HepG2 (cell line): ENCODE measurements around the gene PSIP1. TPM values are rescaled to one million over a fixed set of nuclear protein-coding genes. Genes with fewer than 3 reads are reported as not detected.
A peak's percentile ranks its signal among the peaks of the same experiment; 100 is the strongest.

ENCODE experiments used
- EP300 ChIP-seq, 3 experiments: sonication (generic) in 1 of 3; formaldehyde crosslinking in 1 of 3; IDR thresholded peaks; 2 replicates each; pipeline versions ENCODE4 v1.5.1 to v1.6.1; 2011 to 2020; ENCODE audit warnings: low read depth in 2 of 3, low read length in 2 of 3, borderline replicate concordance in 1 of 3, improper control_type of control experiment in 1 of 3, mild to moderate bottlenecking in 1 of 3, missing genetic modification reagents in 1 of 3, moderate library complexity in 1 of 3
- ERF ChIP-seq: IDR thresholded peaks from 2 replicates; pipeline ENCODE4 v1.6.1; 2018; ENCODE audit warnings: missing biosample characterization, missing genetic modification reagents
- GPBP1L1 ChIP-seq: sonication (generic); formaldehyde crosslinking; IDR thresholded peaks from 2 replicates; pipeline ENCODE4 v1.5.0; 2020; ENCODE audit warnings: mild to moderate bottlenecking, missing genetic modification reagents
- HCFC1 ChIP-seq: fragments of 150-350 bp; IDR thresholded peaks from 2 replicates; pipeline ENCODE4 v1.6.1; 2014; ENCODE audit warnings: low read depth, low read length
- KDM5B ChIP-seq: sonication (generic); formaldehyde crosslinking; IDR thresholded peaks from 2 replicates; pipeline ENCODE4 v1.4.0; 2020; ENCODE audit warnings: missing genetic modification reagents, mild to moderate bottlenecking, borderline replicate concordance
- KDM6A ChIP-seq: IDR thresholded peaks from 2 replicates; pipeline ENCODE4 v1.6.1; 2016; ENCODE audit warnings: low read depth
- MIER3 ChIP-seq: IDR thresholded peaks from 2 replicates; pipeline ENCODE4 v1.6.1; 2016; ENCODE audit warnings: missing compliant biosample characterization, borderline replicate concordance
- NR2F6 ChIP-seq, 2 experiments: IDR thresholded peaks; 2 replicates each; pipeline ENCODE4 v1.6.1; 2016; ENCODE audit warnings: antibody characterized with exemption in 1 of 2, mild to moderate bottlenecking in 1 of 2
- PTBP1 ChIP-seq: fragments of 200-400 bp; formaldehyde crosslinking; IDR thresholded peaks from 2 replicates; pipeline ENCODE4 v1.6.1; 2018; ENCODE audit warnings: low read length, low read depth; ENCODE audit not compliant: poor library complexity, severe bottlenecking
- SOX13 ChIP-seq, 3 experiments: fragments of 450-650 bp in 1 of 3; sonication (generic) in 1 of 3; formaldehyde crosslinking in 1 of 3; IDR thresholded peaks in 2 of 3; conservative IDR thresholded peaks in 1 of 3; 2 replicates each; pipeline versions ENCODE4 v1.5.0 to v1.6.1; 2016 to 2020; ENCODE audit warnings: antibody characterized with exemption in 1 of 3, mild to moderate bottlenecking in 1 of 3, missing compliant biosample characterization in 1 of 3, missing genetic modification reagents in 1 of 3, moderate library complexity in 1 of 3
- SPEN ChIP-seq: sonication (generic); formaldehyde crosslinking; IDR thresholded peaks from 2 replicates; pipeline ENCODE4 v1.5.1; 2020; ENCODE audit warnings: low read depth, mild to moderate bottlenecking, missing genetic modification reagents
- TFDP1 ChIP-seq: IDR thresholded peaks from 2 replicates; pipeline ENCODE4 v1.6.1; 2016; ENCODE audit warnings: missing compliant biosample characterization, missing genetic modification reagents, borderline replicate concordance
- TFE3 ChIP-seq: IDR thresholded peaks from 2 replicates; pipeline ENCODE4 v1.6.1; 2016
- TOPORS ChIP-seq: sonication (generic); formaldehyde crosslinking; IDR thresholded peaks from 2 replicates; pipeline ENCODE4 v1.8.0; 2023; ENCODE audit warnings: mild to moderate bottlenecking, missing genetic modification reagents
- USF2 ChIP-seq, 2 experiments: sonication (generic) in 1 of 2; formaldehyde crosslinking in 1 of 2; IDR thresholded peaks; 2 replicates each; pipeline versions ENCODE4 v1.5.1 to v1.6.1; 2011 to 2020; ENCODE audit warnings: borderline replicate concordance in 1 of 2, low read depth in 1 of 2, low read length in 1 of 2, mild to moderate bottlenecking in 1 of 2, missing genetic modification reagents in 1 of 2, moderate library complexity in 1 of 2
- ZFP41 ChIP-seq: sonication (generic); formaldehyde crosslinking; IDR thresholded peaks from 2 replicates; pipeline ENCODE4 v1.4.0; 2020; ENCODE audit warnings: mild to moderate bottlenecking, missing genetic modification reagents, borderline replicate concordance
- ZNF329 ChIP-seq: sonication (generic); formaldehyde crosslinking; IDR thresholded peaks from 2 replicates; pipeline ENCODE4 v1.9.0; 2021; ENCODE audit warnings: low read depth, mild to moderate bottlenecking, missing genetic modification reagents
- ZNF33B ChIP-seq: sonication (generic); formaldehyde crosslinking; IDR thresholded peaks from 2 replicates; pipeline ENCODE4 v1.5.1; 2020; ENCODE audit warnings: mild to moderate bottlenecking, missing genetic modification reagents
- ZNF501 ChIP-seq: sonication (generic); formaldehyde crosslinking; IDR thresholded peaks from 2 replicates; pipeline ENCODE4 v1.5.1; 2020; ENCODE audit warnings: mild to moderate bottlenecking, moderate library complexity, missing genetic modification reagents
- ZNF614 ChIP-seq: IDR thresholded peaks from 2 replicates; pipeline ENCODE4 v1.6.1; 2018; ENCODE audit warnings: missing biosample characterization, missing genetic modification reagents, inconsistent platforms, borderline replicate concordance
- ZNF772 ChIP-seq: sonication (generic); formaldehyde crosslinking; IDR thresholded peaks from 2 replicates; pipeline ENCODE4 v1.5.0; 2020; ENCODE audit warnings: mild to moderate bottlenecking, missing genetic modification reagents
- polyA plus RNA-seq, 8 experiments: library from polyadenylated mRNA; depleted of rRNA in 3 of 8; stranded (reverse) in 7 of 8; unstranded in 1 of 8; fragments of >200 nt; fragmentation: Illumina TruSeq in 4 of 8; extraction: Trizol in 4 of 8; gene quantifications; 2 replicates each; pipeline versions ENCODE4 v1.2.1 to v1.2.3, GENCODE V29; 2011 to 2016; ENCODE audit warnings: low read depth in 4 of 8, missing spikeins in 1 of 8, mixed read lengths in 1 of 8; ENCODE audit not compliant: insufficient read depth in 1 of 8
- total RNA-seq, 5 experiments: library from RNA; depleted of rRNA; stranded (reverse); fragments of >200 nt; fragmentation: Illumina TruSeq; extraction: Trizol; gene quantifications; 2 replicates each; pipeline ENCODE4 v1.2.3, GENCODE V29; 2016; ENCODE audit warnings: low read depth in 1 of 5

Gene PSIP1
- total and polyA plus RNA-seq, 2 of the 13 experiments (the other 11 are each of a cell fraction or from before 2014, with no cell fraction given): 12.6 to 46.4 TPM

- TF ChIP-seq TFE3 (CRISPR knock-in tag): peak; percentile 26
- TF ChIP-seq TFDP1 (CRISPR knock-in tag): peak; percentile 97
- peak; percentile 78 for TF ChIP-seq SPEN (CRISPR knock-in tag)
- peak; percentile 95 for TF ChIP-seq ZNF501 (CRISPR knock-in tag)
- peak; percentile 92 for TF ChIP-seq KDM5B (CRISPR knock-in tag)
- TF ChIP-seq NR2F6 (IDR thresholded peaks at IDR 0.05): no peak
- peak; percentile 16; the same call in 1 of the 2 replicates for TF ChIP-seq NR2F6 (CRISPR knock-in tag; IDR thresholded peaks at IDR 0.05)
- no peak for TF ChIP-seq HCFC1
- TF ChIP-seq MIER3 (CRISPR knock-in tag): 0 out of 2 replicates have a peak, but pooled peaks have one; percentile 46
- no peak for TF ChIP-seq KDM6A (CRISPR knock-in tag)
- TF ChIP-seq TOPORS (CRISPR knock-in tag): no peak
- no peak for TF ChIP-seq ZNF329 (CRISPR knock-in tag)
- TF ChIP-seq GPBP1L1: no peak
- TF ChIP-seq USF2 (IDR thresholded peaks at IDR 0.05; ENCODE audit: low read depth, low read length): no peak
- no peak for TF ChIP-seq USF2 (CRISPR knock-in tag; IDR thresholded peaks at IDR 0.05; ENCODE audit: borderline replicate concordance)
- TF ChIP-seq ZNF772 (CRISPR knock-in tag): peak; percentile 63; the same call in 1 of the 2 replicates
- no peak for TF ChIP-seq PTBP1
- no peak for TF ChIP-seq SOX13 (IDR thresholded peaks at IDR 0.05)
- peak in 1 of 2 experiments; percentile 17; a peak in 1 of 4 replicates for TF ChIP-seq SOX13 (CRISPR knock-in tag; conservative IDR thresholded peaks at IDR 0.05 in 1 of 2, IDR thresholded peaks at IDR 0.05 in 1 of 2)
- TF ChIP-seq EP300 (IDR thresholded peaks at IDR 0.05; ENCODE audit: low read depth in 2 of 2, low read length in 2 of 2): no peak
- TF ChIP-seq EP300 (CRISPR knock-in tag; IDR thresholded peaks at IDR 0.05; ENCODE audit: borderline replicate concordance): 0 out of 2 replicates have a peak, but pooled peaks have one; percentile 9
- TF ChIP-seq ZNF33B (CRISPR knock-in tag): peak; percentile 79; the same call in 1 of the 2 replicates
- peak; percentile 56 for TF ChIP-seq ERF (CRISPR knock-in tag)
- TF ChIP-seq ZFP41 (CRISPR knock-in tag): no peak
- TF ChIP-seq ZNF614 (CRISPR knock-in tag): peak; percentile 1; the same call in 1 of the 2 replicates
These were observed 42.1 kb upstream of the PSIP1 start, which contains the start of gene CCDC171 (continued) for GRCh38 chr9:15552636-15553527.
